GM23248 (cell line): Measurements from ENCODE around the gene SLC25A21. TPM values are rescaled to one million over a fixed set of nuclear protein-coding genes. Genes with fewer than 3 reads are reported as not detected.
"Not testable (repeated sequence)": the region's sequence is repeated elsewhere in the genome, so short reads cannot be mapped to it uniquely, and the experiment has no call there.

Experiments used
- DNase-seq: peaks from one replicate; pipeline ENCODE4 v3.0.0-alpha.2; 2015
- H2AFZ ChIP-seq: fragments of 200-600 bp; sonication (generic); 2 replicates; pipeline ENCODE4 v1.6.1; 2016; ENCODE audit warnings: antibody characterized with exemption
- H3F3A ChIP-seq: fragments of 200-600 bp; sonication (generic); 2 replicates; pipeline ENCODE4 v1.6.1; 2016; ENCODE audit warnings: mild to moderate bottlenecking, antibody characterized with exemption, mixed run types; ENCODE audit not compliant: insufficient read depth
- H3K27ac ChIP-seq: fragments of 200-600 bp; sonication (generic); 2 replicates; pipeline ENCODE4 v1.5.1; 2016; ENCODE audit warnings: mild to moderate bottlenecking
- H3K27me3 ChIP-seq: fragments of 200-600 bp; sonication (generic); replicated peaks from 2 replicates; pipeline ENCODE4 v1.6.1; 2016; ENCODE audit warnings: mild to moderate bottlenecking; ENCODE audit not compliant: insufficient read depth
- H3K36me3 ChIP-seq: fragments of 200-600 bp; sonication (generic); 2 replicates; pipeline ENCODE4 v1.6.1; 2016; ENCODE audit warnings: low read depth, mild to moderate bottlenecking
- H3K4me1 ChIP-seq: fragments of 200-600 bp; sonication (generic); 2 replicates; pipeline ENCODE4 v1.6.1; 2016; ENCODE audit warnings: mild to moderate bottlenecking; ENCODE audit not compliant: insufficient read depth
- H3K4me2 ChIP-seq: fragments of 200-600 bp; sonication (generic); one replicate; pipeline ENCODE4 v1.6.1; 2016; ENCODE audit warnings: mild to moderate bottlenecking; ENCODE audit not compliant: unreplicated experiment
- H3K4me3 ChIP-seq: fragments of 200-600 bp; sonication (generic); 2 replicates; pipeline ENCODE4 v1.5.1; 2016; ENCODE audit warnings: mild to moderate bottlenecking
- H3K79me2 ChIP-seq: fragments of 200-600 bp; sonication (generic); 2 replicates; pipeline ENCODE4 v1.6.1; 2016; ENCODE audit warnings: mild to moderate bottlenecking; ENCODE audit not compliant: insufficient read depth
- H3K9ac ChIP-seq: fragments of 200-600 bp; sonication (generic); 2 replicates; pipeline ENCODE4 v1.6.1; 2016; ENCODE audit warnings: mild to moderate bottlenecking
- H3K9me2 ChIP-seq: fragments of 200-600 bp; sonication (generic); 2 replicates; pipeline ENCODE4 v1.6.1; 2016; ENCODE audit warnings: mixed run types, mild to moderate bottlenecking, moderate library complexity; ENCODE audit not compliant: insufficient read depth
- H3K9me3 ChIP-seq: fragments of 200-600 bp; sonication (generic); one replicate; pipeline ENCODE4 v1.6.1; 2017; ENCODE audit warnings: low read depth
- H4K20me1 ChIP-seq: fragments of 200-600 bp; sonication (generic); 2 replicates; pipeline ENCODE4 v1.6.0; 2016; ENCODE audit not compliant: insufficient read depth
- EZH2 ChIP-seq: fragments of 200-600 bp; sonication (generic); IDR thresholded peaks from 2 replicates; pipeline ENCODE4 v1.6.1; 2018; ENCODE audit warnings: antibody characterized with exemption, mild to moderate bottlenecking; ENCODE audit not compliant: insufficient read depth, poor library complexity, severe bottlenecking
- EZH2phosphoT487 ChIP-seq: fragments of 200-600 bp; sonication (generic); IDR thresholded peaks from 2 replicates; pipeline ENCODE4 v1.6.1; 2018; ENCODE audit warnings: antibody characterized with exemption, moderate library complexity, mild to moderate bottlenecking, low read depth; ENCODE audit not compliant: insufficient read depth
- WGBS, 2 experiments: methylation state at CpG; one replicate each; pipeline ENCODE4 v1.1.6; 2015 to 2017; ENCODE audit warnings: low lambda C conversion rate in 2 of 2, low coverage in 1 of 2; ENCODE audit errors: missing lambda C conversion rate in 2 of 2; 5-methylcytosine and 5-hydroxymethylcytosine counted together
- in situ Hi-C: fragments of 300-500 bp; cut with MboI; formaldehyde crosslinking; loops from 2 replicates; pipeline ENCODE4 v1.15.0; 2020
- polyA plus RNA-seq: library from polyadenylated mRNA; unstranded; fragments of >200 nt; fragmentation: Nextera tagmentation; extraction: Ambion mirVana; gene quantifications from 2 replicates; pipeline ENCODE4 v1.2.1, GENCODE V29; 2016
- total RNA-seq: library from RNA; depleted of rRNA; stranded (reverse); fragments of >200 nt; shearing (Covaris generic); gene quantifications from 2 replicates; pipeline ENCODE4 v1.2.3, GENCODE V29; 2014

Gene SLC25A21
- total and polyA plus RNA-seq, 2 experiments from 2014 or later: 0.26 TPM; not detected in 1

DNA sequence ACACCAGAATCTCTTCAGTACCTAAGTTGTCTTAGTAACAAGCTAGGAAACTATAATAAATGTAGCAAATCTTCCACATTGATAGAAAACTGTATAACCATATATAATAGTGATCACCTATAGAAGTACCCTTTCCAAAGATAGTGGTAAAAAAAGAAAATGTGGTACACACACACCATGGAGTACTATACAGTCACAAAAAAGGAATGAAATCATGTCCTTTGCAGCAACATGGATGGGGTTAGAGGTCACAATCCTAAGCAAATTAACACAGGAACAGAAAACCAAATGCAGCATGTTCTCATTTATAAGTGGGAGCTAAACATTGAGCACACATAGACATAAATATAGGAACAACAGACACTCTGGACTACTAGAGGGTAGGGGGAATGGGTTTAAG is 90.5 kb downstream of the SLC25A21 start:
- no peaks in the 10 kb centered on the region for H3K4me1 ChIP-seq
- H3K4me3 ChIP-seq: no peak overlapping the region
- H3K36me3 ChIP-seq: no peaks in the 10 kb centered on the region
- no peak overlapping the region for H2AFZ ChIP-seq
- no peak for DNase-seq
- H3K79me2 ChIP-seq: no peaks in the 10 kb centered on the region
- no peaks in the 10 kb centered on the region for H3K9me2 ChIP-seq
- no peaks in the 10 kb centered on the region for H3K27me3 ChIP-seq
- H3K27ac ChIP-seq: no peak overlapping the region
- no peaks in the 10 kb centered on the region for H3F3A ChIP-seq
- H3K4me2 ChIP-seq: no peak overlapping the region
- TF ChIP-seq EZH2 (no peak), EZH2phosphoT487 (no peak)
- no peaks in the 10 kb centered on the region for H3K9me3 ChIP-seq
- in situ Hi-C loops: no loop called here
- H4K20me1 ChIP-seq: no peaks in the 10 kb centered on the region
- no peak overlapping the region for H3K9ac ChIP-seq

DNA sequence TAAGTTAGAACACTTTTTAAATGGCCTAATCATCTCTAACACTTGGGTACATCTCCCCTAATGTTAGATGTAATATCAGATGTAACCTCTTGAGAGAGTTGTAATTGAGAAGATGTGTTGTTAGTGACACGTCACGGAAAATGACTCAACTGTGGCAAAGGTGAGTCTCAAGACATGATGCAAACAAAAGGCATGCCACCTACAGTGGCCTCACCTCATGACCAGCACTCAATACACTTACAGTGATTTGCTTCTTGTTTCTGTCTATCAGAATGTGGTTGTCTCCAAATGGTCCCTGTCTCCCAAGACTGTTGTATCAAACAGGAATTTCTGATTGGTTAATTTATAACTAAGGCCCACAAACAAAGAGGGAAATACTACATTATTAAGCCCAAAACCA is 91.2 kb downstream of the SLC25A21 start:
- no peak overlapping the region for H3K27ac ChIP-seq
- TF ChIP-seq EZH2phosphoT487 (no peak), EZH2 (no peak)
- in situ Hi-C loops: no loop called here
- no peaks in the 10 kb centered on the region for H3K4me1 ChIP-seq
- DNase-seq: peak; percentile 41
- no peak overlapping the region for H3K9ac ChIP-seq
- H3K4me2 ChIP-seq: no peak overlapping the region
- no peak overlapping the region for H2AFZ ChIP-seq
- H3K79me2 ChIP-seq: no peaks in the 10 kb centered on the region
- H3K9me3 ChIP-seq: no peaks in the 10 kb centered on the region
- no peaks in the 10 kb centered on the region for H4K20me1 ChIP-seq
- H3K9me2 ChIP-seq: no peaks in the 10 kb centered on the region
- H3K4me3 ChIP-seq: no peak overlapping the region
- H3F3A ChIP-seq: no peaks in the 10 kb centered on the region
- no peaks in the 10 kb centered on the region for H3K27me3 ChIP-seq
- H3K36me3 ChIP-seq: no peaks in the 10 kb centered on the region
- 63 to 72% methylated on average over 2 of the region's 2 CpGs for WGBS, 2 experiments

- 64 to 73% methylated on average over 2 of the region's 2 CpGs for WGBS, 2 experiments
- TF ChIP-seq EZH2: no peak
- Histone ChIP-seq H3K4me3 (no peak overlapping the region), H3K36me3 (no peaks in the 10 kb centered on the region), H3K27me3 (no peaks in the 10 kb centered on the region), H2AFZ (no peak overlapping the region), H3K4me1 (no peaks in the 10 kb centered on the region), H3F3A (no peaks in the 10 kb centered on the region), H3K9me3 (no peaks in the 10 kb centered on the region), H3K4me2 (no peak overlapping the region), H3K9me2 (no peaks in the 10 kb centered on the region), H3K79me2 (no peaks in the 10 kb centered on the region), H3K9ac (no peak overlapping the region), H4K20me1 (no peaks in the 10 kb centered on the region), H3K27ac (no peak overlapping the region)
- no peak for DNase-seq
- in situ Hi-C loops: no loop called here
These were observed 94.3 kb downstream of the SLC25A21 start for GRCh38 chr14:37078131-37078530.

DNA sequence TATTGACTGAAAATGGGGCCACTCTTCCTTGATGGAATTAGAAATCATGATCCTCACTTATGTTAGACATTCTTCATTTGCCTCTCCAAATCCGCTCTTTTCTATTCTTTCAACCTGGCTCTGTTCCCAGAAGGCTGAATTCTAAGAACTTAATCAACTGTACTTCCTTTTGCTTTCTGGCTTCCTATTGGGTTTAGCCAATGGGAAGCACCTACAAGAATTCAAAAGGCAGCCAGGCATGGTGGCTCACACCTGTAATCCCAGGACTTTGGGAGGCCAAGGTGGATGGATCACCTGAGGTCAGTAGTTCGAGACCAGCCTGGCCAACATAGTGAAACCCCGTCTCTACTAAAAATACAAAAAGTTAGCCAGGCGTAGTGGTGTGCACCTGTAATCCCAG is 98.1 kb downstream of the SLC25A21 start:
- H3K9ac ChIP-seq: not testable (repeated sequence)
- 76 to 85% methylated on average over 4 of the region's 4 CpGs for WGBS, 2 experiments

GRCh38 chr14:37063467-37064240 is 108.8 kb downstream of the SLC25A21 start:
- H3F3A ChIP-seq: no peaks in the 10 kb centered on the region
- no peak overlapping the region for H3K4me3 ChIP-seq
- H3K9me3 ChIP-seq: no peaks in the 10 kb centered on the region
- no peak overlapping the region for H3K9ac ChIP-seq
- H3K27ac ChIP-seq: no peak overlapping the region
- no peaks in the 10 kb centered on the region for H3K36me3 ChIP-seq
- no peak for DNase-seq
- no peaks in the 10 kb centered on the region for H3K4me1 ChIP-seq
- H3K4me2 ChIP-seq: no peak overlapping the region
- no peak overlapping the region for H2AFZ ChIP-seq
- no peaks in the 10 kb centered on the region for H3K79me2 ChIP-seq
- in situ Hi-C loops: no loop called here
- no peaks in the 10 kb centered on the region for H3K27me3 ChIP-seq
- no peaks in the 10 kb centered on the region for H4K20me1 ChIP-seq
- no peaks in the 10 kb centered on the region for H3K9me2 ChIP-seq
- no peak for TF ChIP-seq EZH2phosphoT487
- TF ChIP-seq EZH2: no peak
- 77 to 78% methylated on average over 4 of the region's 4 CpGs for WGBS, 2 experiments

More for the DNA sequence above, 98.1 kb downstream of the SLC25A21 start:
- H3K79me2 ChIP-seq, DNase-seq, H3K27ac ChIP-seq, H3K9me2 ChIP-seq, H3K36me3 ChIP-seq, in situ Hi-C loops, H3K27me3 ChIP-seq, H3K9me3 ChIP-seq, H3K4me3 ChIP-seq, H3K4me2 ChIP-seq, H2AFZ ChIP-seq, H3F3A ChIP-seq, H3K4me1 ChIP-seq, H4K20me1 ChIP-seq: not testable (repeated sequence)
